Bladder microvascular endothelial cell (primary cell): ENCODE measurements around the gene KIF19. TPM values are rescaled to one million over a fixed set of nuclear protein-coding genes. Genes with fewer than 3 reads are reported as not detected.

ENCODE experiments used
- total RNA-seq: library from RNA; depleted of rRNA; stranded (reverse); fragments of >200 nt; gene quantifications from 2 replicates; pipeline ENCODE4 v1.2.3, GENCODE V29; 2014

Gene KIF19
- total RNA-seq = 5.0 and 11.3 TPM in 2 replicates

GRCh38 chr17:74325743-74326379 lies at the start of gene KIF19:
Gene KIF19, plus strand, starts transcription at chr17:74326226. Its CDS starts 124 bp downstream, at chr17:74326350.

GRCh38 chr17:74361230-74362068 lies 35.4 kb downstream of the KIF19 start, which contains the start of gene BTBD17:
Gene BTBD17, minus strand, starts transcription at chr17:74361868. Its CDS starts 49 bp downstream, at chr17:74361819.

GRCh38 chr17:74367206-74367605 lies 41.2 kb downstream of the KIF19 start, which contains the start of gene GPR142:
Gene GPR142, plus strand, starts transcription at chr17:74367506. Its CDS starts 2,035 bp downstream, at chr17:74369541.

Other genes starting within 250 kb of the KIF19 start
- gene RPL38, start 122.5 kb upstream of the KIF19 start, total RNA-seq = 1,871 and 3,067 TPM in 2 replicates
- 0.32 and 0.82 TPM in 2 replicates for gene TTYH2, start 112.7 kb upstream of the KIF19 start, total RNA-seq
- gene DNAI2, start 52.0 kb upstream of the KIF19 start, total RNA-seq = not detected in 2 replicates
- gene BTBD17, start 35.6 kb downstream of the KIF19 start, total RNA-seq = under 0.01 TPM in 1 of 2 replicates, not detected in the other
- 0.16 and 0.19 TPM in 2 replicates for gene GPR142, start 41.3 kb downstream of the KIF19 start, total RNA-seq
- gene GPRC5C, start 105.9 kb downstream of the KIF19 start, total RNA-seq = 0.19 and 0.49 TPM in 2 replicates
- not detected in 2 replicates for gene CD300A, start 140.4 kb downstream of the KIF19 start, total RNA-seq
- not detected in 2 replicates for gene CD300LB, start 205.2 kb downstream of the KIF19 start, total RNA-seq
- not detected in 2 replicates for gene CD300C, start 219.9 kb downstream of the KIF19 start, total RNA-seq
- gene CD300H, start 241.3 kb downstream of the KIF19 start, total RNA-seq = not detected in 2 replicates